Activated CD8-positive, alpha-beta memory T cell treated with anti-CD3 and anti-CD28 coated beads, Interleukin-2, amount 50 U/mL, for 1 hour (primary cell): ENCODE data around the gene DLX1.
"Not testable (repeated sequence)": the region's sequence is repeated elsewhere in the genome, so short reads cannot be mapped to it uniquely, and the experiment has no call there.

Source experiments
- DNase-seq: peaks from one replicate; pipeline ENCODE4 v3.0.0-alpha.2; 2020; ENCODE audit errors: extremely low read depth

The DLX1 gene

DNA sequence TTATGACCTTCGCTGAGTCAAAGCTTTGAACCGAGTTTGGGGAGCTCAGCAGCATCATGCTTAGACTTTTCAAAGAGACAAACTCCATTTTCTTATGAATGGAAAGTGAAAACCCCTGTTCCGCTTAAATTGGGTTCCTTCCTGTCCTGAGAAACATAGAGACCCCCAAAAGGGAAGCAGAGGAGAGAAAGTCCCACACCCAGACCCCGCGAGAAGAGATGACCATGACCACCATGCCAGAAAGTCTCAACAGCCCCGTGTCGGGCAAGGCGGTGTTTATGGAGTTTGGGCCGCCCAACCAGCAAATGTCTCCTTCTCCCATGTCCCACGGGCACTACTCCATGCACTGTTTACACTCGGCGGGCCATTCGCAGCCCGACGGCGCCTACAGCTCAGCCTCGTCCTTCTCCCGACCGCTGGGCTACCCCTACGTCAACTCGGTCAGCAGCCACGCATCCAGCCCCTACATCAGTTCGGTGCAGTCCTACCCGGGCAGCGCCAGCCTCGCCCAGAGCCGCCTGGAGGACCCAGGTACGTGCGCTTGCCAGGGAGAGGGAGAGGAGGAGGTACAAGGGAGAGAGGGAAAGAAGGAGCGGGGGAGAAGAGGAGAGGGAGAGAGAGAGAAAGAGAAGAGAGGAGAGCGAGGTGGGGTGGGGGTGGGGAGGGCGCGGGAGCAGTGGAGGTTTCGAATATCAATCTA lies at the start of gene DLX1:
Gene DLX1 (plus strand): TSS at position 48 of the 700 bp plus-strand sequence. CDS start 171 bp downstream, at position 219.
- DNase-seq = no peak

DNA sequence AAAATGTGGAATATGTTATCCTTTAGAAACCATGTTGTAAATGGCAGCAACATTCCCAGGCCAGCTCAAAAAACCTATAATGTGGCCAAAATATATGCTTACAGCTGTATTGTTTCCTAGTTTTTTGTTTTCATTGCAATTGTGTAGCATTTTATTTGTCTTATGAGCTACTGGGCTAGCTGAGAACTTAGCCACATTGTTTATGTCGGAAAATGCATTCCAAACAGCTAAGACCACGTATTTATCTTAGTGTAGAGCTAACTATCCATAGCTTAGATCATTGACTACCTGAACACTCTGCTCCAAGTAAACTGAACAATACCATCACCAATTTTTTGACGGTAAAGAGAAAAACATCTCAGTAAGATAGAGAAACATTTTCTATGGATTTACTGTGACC lies 47.2 kb upstream of the DLX1 start:
- no peak for DNase-seq

DNA sequence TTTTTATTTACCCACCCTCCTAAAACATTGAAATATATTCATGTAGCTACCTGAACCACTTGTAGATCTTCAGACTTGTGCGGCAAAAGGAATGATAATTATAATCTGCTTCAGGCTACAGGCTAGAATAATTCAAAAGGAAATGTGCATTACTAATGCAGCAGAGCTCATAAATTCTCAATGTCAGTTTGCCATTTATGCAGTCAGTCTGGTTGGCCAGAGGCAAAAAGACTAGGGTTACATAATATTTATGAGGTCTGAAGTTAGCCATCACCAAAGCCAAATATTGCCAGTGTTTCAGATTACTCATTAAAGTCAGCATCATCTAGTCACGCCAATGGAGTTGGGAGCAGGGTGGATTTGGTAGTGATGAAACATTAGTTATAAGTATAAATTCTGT lies 46.7 kb upstream of the DLX1 start:
- DNase-seq = no peak

DNA sequence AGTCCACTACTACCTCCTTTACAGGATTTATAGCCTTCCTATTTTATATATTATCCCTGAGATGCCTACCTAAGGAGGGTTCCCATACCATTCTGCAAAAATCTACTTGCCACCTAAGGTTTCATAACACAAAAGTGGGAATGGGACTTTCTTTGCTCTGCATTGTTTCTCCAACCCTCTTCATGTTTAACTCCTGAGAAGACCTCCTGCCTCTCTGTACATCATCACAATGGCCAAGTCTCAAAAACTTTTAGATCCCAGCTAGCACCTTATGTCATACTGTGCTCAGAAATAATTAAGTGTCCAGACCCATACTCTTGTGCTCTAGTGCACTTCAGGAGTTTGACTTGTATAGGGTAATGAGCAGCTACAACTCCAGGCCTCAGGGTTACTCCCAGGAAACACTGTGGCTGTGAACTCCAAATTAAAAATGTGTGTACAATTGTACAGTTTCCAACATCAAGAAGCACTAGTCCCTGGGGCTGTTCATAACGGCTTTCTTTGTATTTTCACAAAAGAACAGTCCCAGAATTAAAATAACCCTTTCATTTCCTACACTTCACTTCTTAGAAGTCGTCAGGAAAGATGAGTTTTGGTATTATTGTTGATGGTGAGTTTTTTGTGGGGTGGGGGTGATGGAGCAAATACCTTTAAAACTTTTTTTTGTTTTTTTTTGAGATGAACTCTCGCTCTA lies 46.1 kb upstream of the DLX1 start:
- no peak for DNase-seq

DNA sequence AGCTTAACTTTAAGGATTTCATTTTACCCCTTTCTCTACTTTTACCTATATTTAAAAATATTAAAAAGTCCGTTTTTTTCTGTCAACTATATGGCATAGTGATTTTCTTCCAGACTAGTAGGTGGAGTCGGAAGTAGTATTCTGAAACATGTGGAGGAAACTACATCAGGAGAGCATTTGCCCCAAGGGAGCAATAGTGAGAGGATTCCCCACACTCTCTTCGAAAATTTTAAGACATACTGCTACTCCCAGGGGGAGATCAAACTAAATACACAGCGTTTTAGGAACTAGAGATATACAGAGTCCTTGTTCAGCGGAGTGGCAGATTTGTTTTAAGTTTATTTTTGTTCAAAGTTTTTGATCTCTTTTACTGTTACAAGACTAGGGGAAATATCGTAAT lies 45.0 kb upstream of the DLX1 start:
- no peak for DNase-seq

DNA sequence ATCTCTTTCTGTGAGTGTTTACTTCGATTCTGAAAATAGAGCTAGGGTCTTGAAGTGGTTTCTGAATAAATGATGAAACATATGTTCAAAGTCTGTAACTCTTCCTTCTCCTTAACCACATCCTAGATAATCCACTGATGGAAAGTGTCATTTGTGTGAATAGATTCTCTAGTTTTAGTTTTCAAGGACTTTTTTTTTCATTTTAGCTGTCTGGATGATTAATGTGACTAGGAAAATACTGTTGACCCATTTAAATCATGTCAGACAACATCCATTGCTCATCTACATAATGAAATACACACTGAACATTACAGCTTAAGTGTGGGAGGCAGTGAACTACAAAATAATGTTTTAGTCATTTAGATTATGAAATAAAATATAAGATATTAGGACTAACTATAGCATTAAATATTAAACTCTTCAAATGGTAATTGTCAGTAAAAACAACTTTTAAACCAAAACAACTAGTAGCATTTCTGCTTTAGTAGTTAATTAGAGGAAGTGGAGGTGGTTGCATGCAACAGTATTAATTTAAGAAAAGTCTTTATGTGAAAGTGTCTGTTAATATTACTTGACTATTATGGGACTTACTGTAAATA lies 39.1 kb upstream of the DLX1 start:
- no peak for DNase-seq

DNA sequence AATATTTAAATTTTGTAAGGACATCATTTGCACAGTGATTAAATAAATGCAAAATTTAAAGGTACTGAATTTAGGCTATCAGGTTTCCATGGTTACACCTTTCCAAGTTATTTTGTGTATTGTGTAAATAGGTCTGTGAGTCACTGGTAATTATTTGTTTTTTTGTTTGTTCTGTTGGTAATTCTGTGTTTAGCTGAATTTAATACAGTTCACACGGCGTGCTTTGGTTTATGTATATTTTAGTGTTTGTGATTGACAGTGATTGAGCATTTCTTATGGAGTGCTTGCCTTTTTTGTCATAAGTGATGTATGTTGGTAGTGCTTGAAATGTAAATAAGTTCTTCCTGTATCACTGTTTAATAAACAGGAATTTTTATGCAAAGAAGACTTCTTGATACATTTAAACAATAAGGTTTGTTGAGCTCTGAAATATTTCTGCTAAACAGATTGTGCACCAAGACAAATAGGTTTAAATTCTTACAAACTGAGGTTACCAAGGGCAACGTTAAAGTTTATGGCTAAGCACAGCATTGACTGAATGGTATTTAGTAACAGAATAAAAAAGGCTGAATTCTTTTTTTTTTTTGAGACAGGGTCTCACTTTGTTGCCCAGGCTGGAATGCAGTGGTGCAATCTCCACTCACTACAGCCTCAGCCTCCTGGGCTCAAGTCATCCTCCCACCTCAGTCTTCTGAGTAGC lies 38.3 kb upstream of the DLX1 start:
- DNase-seq = no peak

DNA sequence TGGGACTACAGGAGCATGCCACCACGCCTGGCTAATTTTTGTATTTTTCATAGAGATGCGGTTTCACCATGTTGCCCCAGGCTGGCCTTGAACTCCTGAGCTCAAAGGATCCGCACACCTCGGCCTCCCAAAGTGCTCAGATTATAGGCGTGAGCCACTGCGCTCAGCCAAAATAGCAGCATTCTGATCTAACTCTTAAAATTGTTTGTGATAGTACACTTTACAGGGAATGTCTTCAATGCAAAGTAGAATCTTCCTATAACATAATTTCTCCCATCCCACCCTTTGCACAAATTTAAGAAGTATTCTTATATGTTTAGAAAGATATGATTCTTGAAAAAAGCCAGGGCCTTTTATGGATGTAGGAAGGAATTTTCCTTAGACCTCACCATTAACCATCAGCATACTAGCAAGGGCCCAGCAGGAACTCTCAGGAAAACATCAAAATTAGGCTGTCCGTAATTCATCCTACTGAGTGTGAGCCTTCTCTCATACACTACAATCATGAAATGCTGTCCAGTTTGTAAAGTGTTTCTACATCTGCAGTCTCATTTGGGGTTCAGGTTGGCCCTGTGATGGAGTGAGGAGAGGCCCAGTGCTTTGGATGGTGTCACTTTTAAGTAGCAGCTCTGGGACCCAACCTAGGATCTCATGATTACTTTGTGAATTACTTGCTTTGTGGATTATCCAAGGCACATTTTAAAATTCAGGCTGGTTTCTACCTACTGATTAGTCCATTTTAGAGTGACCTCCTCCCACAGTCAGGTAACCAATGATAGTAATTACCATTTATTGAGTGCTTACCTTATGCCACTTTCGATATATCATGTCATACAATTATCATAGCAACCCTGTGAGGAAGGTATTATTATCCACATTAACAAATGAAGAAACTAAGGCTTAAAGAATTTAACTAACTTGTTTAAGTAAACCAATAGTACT lies 37.5 kb upstream of the DLX1 start:
- DNase-seq = no peak

DNA sequence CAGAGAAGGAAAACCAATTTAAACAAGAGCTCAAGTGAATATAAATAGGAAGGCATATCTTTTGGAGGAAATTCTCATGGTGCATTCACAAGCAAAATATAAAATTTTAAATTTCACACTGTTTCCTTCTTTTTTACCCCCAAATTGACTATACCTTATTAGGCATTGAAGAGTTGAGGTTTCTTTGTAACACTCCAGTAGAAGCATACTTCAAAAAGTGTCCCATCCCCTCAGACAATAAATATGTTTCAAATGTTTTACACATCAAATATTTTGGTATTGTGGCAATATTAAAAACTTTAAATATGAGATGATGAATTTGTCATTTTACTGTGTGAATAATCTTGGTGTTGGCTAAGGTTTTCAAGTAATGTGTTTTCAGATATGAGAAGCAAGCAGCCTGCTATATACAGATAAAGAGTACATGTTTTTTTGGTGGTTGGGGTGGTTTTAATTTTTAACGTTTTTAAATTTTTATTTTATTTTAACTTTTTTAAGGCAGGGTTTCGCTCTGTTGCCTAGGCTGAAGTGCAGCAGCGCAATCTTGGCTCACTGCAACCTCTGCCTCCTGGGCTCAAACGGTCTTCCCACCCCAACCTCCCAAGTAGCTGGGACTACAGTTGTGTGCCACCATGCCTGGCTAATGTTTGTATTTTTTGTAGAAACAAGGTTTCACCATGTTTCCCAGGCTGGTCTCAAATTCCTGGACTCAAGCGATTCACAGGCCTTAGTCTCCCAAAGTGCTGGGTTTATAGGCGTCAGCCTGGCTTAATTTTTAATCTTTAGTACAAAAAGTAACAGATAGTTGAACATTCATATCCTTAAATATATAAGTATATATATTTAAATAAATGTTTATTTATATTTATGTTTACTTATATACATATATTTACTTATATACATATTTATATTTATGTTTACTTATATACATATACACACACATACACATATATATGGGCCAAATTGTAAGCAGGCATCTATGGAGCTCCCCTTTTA lies 36.5 kb upstream of the DLX1 start:
- DNase-seq = no peak

DNA sequence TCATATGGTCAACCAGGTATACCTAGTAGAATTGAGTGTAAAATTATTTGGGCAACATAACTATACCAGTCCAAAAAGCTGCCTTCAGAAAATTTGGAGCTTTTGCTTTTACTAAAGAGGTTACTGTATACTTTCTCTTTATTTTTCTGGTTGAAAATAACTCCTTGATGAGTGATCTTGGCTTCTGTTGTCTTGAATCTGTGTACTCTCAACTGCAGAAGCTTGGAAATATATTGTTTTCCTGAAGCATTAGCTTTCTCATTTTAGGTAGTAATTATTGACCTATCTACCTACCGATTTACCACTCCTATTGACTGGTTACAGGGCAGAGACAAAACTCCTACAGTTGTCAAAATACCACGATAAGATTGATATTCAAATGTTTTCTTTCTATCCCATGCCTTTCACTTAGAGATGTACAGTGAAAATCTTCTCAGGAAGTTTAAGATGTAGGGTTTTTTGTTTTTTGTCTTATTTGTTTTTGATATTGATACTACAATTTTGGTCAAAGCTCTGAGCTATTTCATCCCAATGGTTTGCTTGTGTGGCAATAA lies 35.7 kb upstream of the DLX1 start:
- no peak for DNase-seq

DNA sequence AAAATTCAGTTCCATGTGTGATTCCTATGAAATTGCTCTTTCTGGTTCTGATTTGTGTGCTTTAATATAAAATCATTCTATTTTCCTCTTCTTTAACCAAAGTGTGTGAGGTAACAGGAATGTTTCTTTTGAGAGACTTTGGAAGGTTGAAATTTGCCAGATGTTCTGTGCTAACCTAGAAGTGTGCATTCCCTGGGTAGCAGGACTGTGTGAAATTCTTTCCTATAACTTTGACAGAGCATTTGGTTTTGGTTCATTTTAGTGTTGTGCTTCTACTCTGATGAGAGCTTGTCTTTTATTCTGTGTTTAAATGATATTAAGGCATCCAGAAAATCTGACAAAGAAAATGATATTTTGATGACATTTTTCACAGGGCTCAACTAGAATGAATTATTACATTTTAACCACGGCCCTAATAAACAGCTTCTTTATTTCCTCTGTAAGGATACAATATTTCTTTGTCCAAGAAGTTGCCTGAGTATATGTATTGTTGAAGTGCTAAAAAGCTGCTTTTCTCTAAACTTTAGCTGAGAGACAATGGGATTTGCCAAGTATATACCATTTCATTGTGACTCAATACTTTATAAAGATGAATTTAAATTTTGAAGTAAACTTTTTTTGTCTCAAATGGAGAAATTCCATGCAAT lies 34.7 kb upstream of the DLX1 start:
- no peak for DNase-seq

DNA sequence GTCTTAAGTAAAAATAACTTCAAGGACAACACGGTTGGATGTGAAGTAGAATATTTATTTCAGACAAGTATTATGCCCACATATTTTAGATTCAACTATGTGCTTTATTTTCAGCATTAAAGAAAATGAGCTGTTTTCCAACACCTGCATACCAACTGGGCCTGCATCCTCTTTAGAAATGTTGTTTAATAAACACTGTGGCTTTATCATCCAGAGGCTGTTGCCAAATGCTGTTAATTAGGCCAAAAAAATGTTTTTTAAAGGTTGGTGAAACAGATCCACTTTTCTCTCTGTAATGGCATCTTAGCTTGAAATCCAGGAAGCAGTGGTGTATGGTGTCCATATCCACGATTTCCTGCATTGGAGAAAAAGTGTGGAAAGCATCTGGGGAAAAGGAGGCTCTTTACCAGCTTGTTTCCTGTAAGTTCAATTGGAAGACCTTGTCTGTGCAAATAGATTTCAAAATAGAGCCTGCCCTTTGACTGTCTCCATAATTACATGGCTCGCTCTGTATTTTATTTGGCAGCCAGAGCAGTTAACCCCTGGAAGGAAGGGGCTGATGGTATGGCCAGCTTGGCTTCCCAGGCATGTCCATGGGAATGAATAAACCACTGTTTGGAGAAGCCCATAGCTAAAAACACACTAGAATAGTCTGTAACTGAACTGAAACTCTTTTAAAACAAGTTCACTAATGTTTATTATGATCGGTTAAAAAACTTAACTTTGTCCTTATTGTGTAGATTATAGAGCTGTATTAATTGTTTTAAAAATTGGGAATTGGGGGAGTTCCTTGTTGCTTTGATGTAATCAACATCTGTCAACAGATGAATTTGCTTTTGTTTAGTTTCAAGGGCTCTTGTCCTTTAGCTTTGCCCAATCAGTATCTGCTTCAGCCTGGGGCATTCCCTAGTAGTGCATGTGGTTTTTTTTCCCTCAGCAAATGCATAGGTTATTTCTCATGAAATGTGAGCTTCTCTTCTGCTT lies 33.0 kb upstream of the DLX1 start:
- no peak for DNase-seq

DNA sequence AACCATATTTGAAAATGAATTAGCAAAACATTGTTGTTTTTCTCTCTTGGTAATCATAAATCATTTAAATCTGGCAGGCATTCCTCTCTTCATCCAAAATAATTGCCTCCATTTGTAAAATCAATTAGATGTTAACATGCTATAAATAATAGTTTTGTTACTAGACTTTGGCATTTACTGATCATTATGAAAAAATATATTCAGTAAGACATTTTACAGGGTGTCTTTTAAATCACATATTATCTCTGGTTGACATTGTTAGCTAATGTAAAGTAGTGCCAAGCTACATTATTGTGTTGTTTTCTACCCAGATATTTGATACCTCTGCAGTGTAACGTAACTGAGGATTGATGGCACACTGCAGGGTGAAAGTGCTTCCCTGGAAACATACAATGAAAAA lies 31.8 kb upstream of the DLX1 start:
- DNase-seq = no peak

DNA sequence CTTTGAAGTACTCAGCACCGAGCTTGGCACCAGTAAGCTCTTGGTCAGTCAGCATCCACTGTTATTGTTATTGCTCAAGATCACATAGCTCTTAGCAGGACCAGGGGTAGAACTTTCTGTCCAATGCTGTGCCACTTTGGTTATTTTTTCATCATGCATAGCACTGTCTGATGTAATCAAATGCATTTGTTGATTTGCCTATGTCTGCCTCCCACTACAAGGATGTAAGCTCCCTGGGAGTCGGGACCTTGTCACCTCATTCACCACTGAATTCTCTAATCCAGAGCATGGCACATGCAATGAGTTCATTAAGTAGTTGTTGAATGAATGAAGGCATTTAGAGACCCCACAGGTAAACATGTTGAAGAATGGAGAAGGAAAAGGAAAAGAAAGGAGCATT lies 29.0 kb upstream of the DLX1 start:
- no peak for DNase-seq

DNA sequence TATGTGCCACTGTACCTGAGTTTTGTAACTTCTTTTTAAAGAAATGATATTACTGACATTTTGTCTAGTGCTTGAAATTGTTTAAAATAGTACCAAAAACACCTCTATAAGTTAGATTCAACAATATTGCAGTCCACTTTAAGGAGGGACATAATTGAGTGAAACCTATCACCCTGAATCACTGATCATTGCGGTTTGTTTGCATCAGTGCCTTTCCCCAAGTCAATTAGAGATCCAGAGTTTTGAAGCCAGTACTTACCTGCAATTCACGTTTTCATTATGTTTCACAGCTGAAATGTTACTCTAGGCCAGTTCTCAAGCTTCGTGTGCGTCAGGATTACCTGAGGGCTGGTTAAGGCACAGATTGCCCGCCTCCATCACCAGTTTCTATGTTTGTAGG lies 26.6 kb upstream of the DLX1 start:
- DNase-seq = no peak

DNA sequence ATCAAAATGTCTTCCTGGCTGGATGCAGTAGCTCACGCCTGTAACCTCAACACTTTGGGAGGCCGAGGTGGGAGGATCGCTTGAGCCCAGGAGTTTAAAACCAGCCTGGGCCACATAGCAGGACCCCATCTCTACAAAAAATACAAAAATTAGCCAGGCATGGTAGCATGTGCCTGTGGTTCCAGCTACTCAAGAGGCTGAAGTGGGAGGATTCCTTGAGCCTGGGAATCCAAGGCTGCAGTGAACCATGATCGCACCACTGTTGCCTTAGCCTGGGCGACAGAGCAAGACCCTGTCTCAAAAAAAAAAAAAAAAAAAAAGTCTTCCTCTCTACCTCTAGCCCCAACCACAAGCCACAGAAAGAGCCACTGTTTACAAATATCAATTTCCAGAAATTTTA lies 25.2 kb upstream of the DLX1 start:
- not testable (repeated sequence) for DNase-seq

DNA sequence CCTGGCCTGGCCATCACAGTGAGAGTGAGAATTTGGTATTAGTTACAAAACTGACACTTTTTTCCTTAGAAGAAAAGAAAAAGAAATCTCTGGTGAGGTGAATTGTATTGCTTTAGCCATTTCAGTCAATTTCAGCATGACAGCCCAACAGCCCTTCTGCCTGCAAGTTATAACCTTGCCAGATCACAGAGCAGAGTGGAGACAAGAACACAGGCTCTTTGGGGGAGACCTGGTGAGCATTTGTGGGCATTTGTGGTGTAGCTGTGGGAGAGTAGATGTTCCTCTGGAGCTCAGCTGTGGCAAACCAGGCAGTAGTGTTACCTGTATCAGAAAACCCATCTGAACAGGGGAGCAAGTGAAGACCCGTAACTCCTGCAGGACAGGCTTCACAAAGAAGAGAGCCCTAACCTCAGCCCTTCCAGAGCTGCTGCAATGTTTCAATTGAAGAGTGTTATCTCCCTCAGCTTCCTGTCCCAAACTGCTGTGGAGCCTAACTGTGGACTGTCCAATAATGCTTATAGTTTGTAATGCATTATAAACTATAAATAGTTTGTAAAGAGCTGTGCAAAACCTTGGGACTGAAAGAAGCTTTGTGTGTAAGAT lies 22.8 kb upstream of the DLX1 start:
- DNase-seq = no peak

DNA sequence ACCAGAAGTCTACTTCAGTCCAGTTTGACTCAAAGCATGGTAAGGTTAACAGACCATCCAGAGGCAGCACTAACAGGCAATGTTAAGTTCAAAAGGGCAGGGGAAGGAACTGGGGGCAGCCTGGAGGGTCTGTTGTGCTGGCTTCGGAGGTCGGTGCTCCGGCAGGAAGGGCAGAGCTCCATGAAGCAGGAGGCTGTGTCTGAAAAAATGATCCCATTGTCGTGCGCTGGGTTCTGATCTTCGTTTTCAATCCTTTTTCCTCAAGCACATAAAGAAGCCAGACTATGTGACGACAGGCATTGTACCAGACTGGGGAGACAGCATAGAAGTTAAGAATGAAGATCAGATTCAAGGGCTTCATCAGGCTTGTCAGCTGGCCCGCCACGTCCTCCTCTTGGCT lies 21.9 kb upstream of the DLX1 start:
- DNase-seq = no peak
